Neural progenitor cell (in vitro differentiated cells): ENCODE results near the gene HIVEP1. TPM values are rescaled to one million over a fixed set of nuclear protein-coding genes. Genes with fewer than 3 reads are reported as not detected.

Source experiments
- DNase-seq: peaks from one replicate; pipeline ENCODE4 v3.0.0-alpha.2; 2016; ENCODE audit warnings: low spot score
- H2AFZ ChIP-seq: fragments of 200-600 bp; sonication (generic); replicated peaks from 2 replicates; pipeline ENCODE4 v1.6.1; 2016; ENCODE audit warnings: antibody characterized with exemption
- H3F3A ChIP-seq: fragments of 200-600 bp; sonication (generic); 2 replicates; pipeline ENCODE4 v1.6.1; 2016; ENCODE audit warnings: antibody characterized with exemption, low read depth
- H3K27ac ChIP-seq: fragments of 200-600 bp; sonication (generic); 2 replicates; pipeline ENCODE4 v1.5.1; 2016; ENCODE audit warnings: mild to moderate bottlenecking
- H3K27me3 ChIP-seq: fragments of 200-600 bp; sonication (generic); 2 replicates; pipeline ENCODE4 v1.6.1; 2016; ENCODE audit warnings: mild to moderate bottlenecking, moderate library complexity
- H3K36me3 ChIP-seq: fragments of 200-600 bp; sonication (generic); 2 replicates; pipeline ENCODE4 v1.5.1; 2016
- H3K4me1 ChIP-seq: fragments of 200-600 bp; sonication (generic); 2 replicates; pipeline ENCODE4 v1.6.1; 2016; ENCODE audit warnings: mixed run types
- H3K4me2 ChIP-seq: fragments of 200-600 bp; sonication (generic); 2 replicates; pipeline ENCODE4 v1.6.1; 2016
- H3K4me3 ChIP-seq: fragments of 200-600 bp; sonication (generic); 2 replicates; pipeline ENCODE4 v1.5.1; 2016
- H3K79me2 ChIP-seq: fragments of 200-600 bp; sonication (generic); 2 replicates; pipeline ENCODE4 v1.6.1; 2016; ENCODE audit warnings: low read depth
- H3K9ac ChIP-seq: fragments of 200-600 bp; sonication (generic); 2 replicates; pipeline ENCODE4 v1.6.1; 2016
- H3K9me3 ChIP-seq: fragments of 200-600 bp; sonication (generic); 2 replicates; pipeline ENCODE4 v1.5.1; 2016; ENCODE audit warnings: low read depth
- H4K20me1 ChIP-seq: fragments of 200-600 bp; sonication (generic); 2 replicates; pipeline ENCODE4 v1.6.1; 2016; ENCODE audit warnings: low read depth
- H3K27ac Mint-ChIP-seq: 3 replicates; pipeline ENCODE4 v1.8.0; 2021; ENCODE audit warnings: mixed read lengths
- H3K27me3 Mint-ChIP-seq: 2 replicates; pipeline ENCODE4 v1.8.0; 2022; ENCODE audit warnings: low read depth, mild to moderate bottlenecking, inconsistent platforms, moderate library complexity, mixed read lengths; ENCODE audit not compliant: insufficient read depth
- H3K36me3 Mint-ChIP-seq: 3 replicates; pipeline ENCODE4 v1.8.0; 2021; ENCODE audit warnings: mixed read lengths
- H3K4me1 Mint-ChIP-seq: 3 replicates; pipeline ENCODE4 v1.8.0; 2021; ENCODE audit warnings: mixed read lengths
- H3K4me3 Mint-ChIP-seq: 3 replicates; pipeline ENCODE4 v1.8.0; 2021; ENCODE audit warnings: mild to moderate bottlenecking, moderate library complexity, mixed read lengths
- H3K9me3 Mint-ChIP-seq: 3 replicates; pipeline ENCODE4 v1.8.0; 2020; ENCODE audit warnings: mixed read lengths
- CTCF ChIP-seq: fragments of 200-600 bp; sonication (generic); IDR thresholded peaks from 2 replicates; pipeline ENCODE4 v1.5.1; 2017; ENCODE audit warnings: antibody characterized with exemption, mild to moderate bottlenecking
- EZH2 ChIP-seq: fragments of 200-600 bp; sonication (generic); IDR thresholded peaks from 2 replicates; pipeline ENCODE4 v1.6.1; 2017; ENCODE audit warnings: antibody characterized with exemption, mild to moderate bottlenecking, moderate library complexity
- EZH2phosphoT487 ChIP-seq: fragments of 200-600 bp; sonication (generic); IDR thresholded peaks from 2 replicates; pipeline ENCODE4 v1.6.1; 2017; ENCODE audit warnings: antibody characterized with exemption
- total RNA-seq: library from RNA; depleted of rRNA; stranded (reverse); fragments of >200 nt; gene quantifications from 2 replicates; pipeline ENCODE4 v1.2.3, GENCODE V29; 2015; ENCODE audit warnings: low replicate concordance

Gene HIVEP1
- total RNA-seq, 1 donor from 2014 or later, result 23.3 TPM

- Histone ChIP-seq H3K27me3 (no peaks in the 10 kb centered on the region), H3K4me1 (no peaks in the 10 kb centered on the region), H3K36me3 (no peaks in the 10 kb centered on the region), H3K4me3 (no peak overlapping the region), H3K27ac (no peak overlapping the region), H3K9me3 (no peaks in the 10 kb centered on the region), H3K9ac (no peak overlapping the region), H2AFZ (no peak overlapping the region), H3F3A (no peaks in the 10 kb centered on the region), H4K20me1 (no peaks in the 10 kb centered on the region), H3K79me2 (no peaks in the 10 kb centered on the region), H3K4me2 (no peak overlapping the region)
- Mint-ChIP-seq H3K36me3 (no peaks in the 10 kb centered on the region), H3K27ac (no peak overlapping the region), H3K9me3 (no peaks in the 10 kb centered on the region), H3K27me3 (peaks cover 2% of the 10 kb centered on the region), H3K4me3 (no peak overlapping the region), H3K4me1 (no peaks in the 10 kb centered on the region)
- DNase-seq, result no peak
- no peak for TF ChIP-seq CTCF
- no peak for TF ChIP-seq EZH2
- no peak for TF ChIP-seq EZH2phosphoT487
These were observed 170.6 kb downstream of the HIVEP1 start for GRCh38 chr6:12182676-12183075.

- peaks cover 2% of the 10 kb centered on the region for H3K27me3 Mint-ChIP-seq
- Histone ChIP-seq H3K4me3 (no peak overlapping the region), H3K79me2 (no peaks in the 10 kb centered on the region), H3K9ac (no peak overlapping the region), H3K36me3 (no peaks in the 10 kb centered on the region), H3K27ac (no peak overlapping the region), H3F3A (peaks cover 5% of the 10 kb centered on the region), H3K9me3 (no peaks in the 10 kb centered on the region), H3K4me1 (peaks cover 8% of the 10 kb centered on the region), H3K27me3 (no peaks in the 10 kb centered on the region), H3K4me2 (no peak overlapping the region), H2AFZ (no peak overlapping the region), H4K20me1 (no peaks in the 10 kb centered on the region)
- TF ChIP-seq EZH2phosphoT487 (no peak), CTCF (no peak), EZH2 (no peak)
- no peak overlapping the region for H3K4me3 Mint-ChIP-seq
- no peak overlapping the region for H3K27ac Mint-ChIP-seq
- no peaks in the 10 kb centered on the region for H3K9me3 Mint-ChIP-seq
- DNase-seq, result no peak
- no peaks in the 10 kb centered on the region for H3K36me3 Mint-ChIP-seq
- no peaks in the 10 kb centered on the region for H3K4me1 Mint-ChIP-seq
These were observed 173.1 kb downstream of the HIVEP1 start for GRCh38 chr6:12185081-12185673.

- H3K79me2 ChIP-seq, result no peaks in the 10 kb centered on the region
These were observed 174.4 kb downstream of the HIVEP1 start for GRCh38 chr6:12186528-12186927.

More at GRCh38 chr6:12186528-12186927, 174.4 kb downstream of the HIVEP1 start:
- Histone ChIP-seq H3K36me3 (no peaks in the 10 kb centered on the region), H3K9ac (no peak overlapping the region), H3K4me2 (no peak overlapping the region), H3K4me3 (no peak overlapping the region), H4K20me1 (no peaks in the 10 kb centered on the region), H2AFZ (no peak overlapping the region), H3K27me3 (no peaks in the 10 kb centered on the region), H3K9me3 (no peaks in the 10 kb centered on the region), H3F3A (peaks cover 10% of the 10 kb centered on the region), H3K4me1 (peaks cover 16% of the 10 kb centered on the region), H3K27ac (no peak overlapping the region)
- no peaks in the 10 kb centered on the region for H3K9me3 Mint-ChIP-seq
- no peak for DNase-seq
- no peak overlapping the region for H3K4me3 Mint-ChIP-seq
- peaks cover 2% of the 10 kb centered on the region for H3K27me3 Mint-ChIP-seq
- no peak for TF ChIP-seq EZH2
- no peak for TF ChIP-seq EZH2phosphoT487
- TF ChIP-seq CTCF, result no peak
- no peak overlapping the region for H3K27ac Mint-ChIP-seq
- no peaks in the 10 kb centered on the region for H3K36me3 Mint-ChIP-seq
- H3K4me1 Mint-ChIP-seq, result peaks cover 4% of the 10 kb centered on the region
